HepG2 (cell line): ENCODE data around the gene BIRC6. TPM values are rescaled to one million over a fixed set of nuclear protein-coding genes. Genes with fewer than 3 reads are reported as not detected.

Experiments
- HES4 ChIP-seq: sonication (generic); formaldehyde crosslinking; IDR thresholded peaks from 2 replicates; pipeline ENCODE4 v1.9.0; 2021; ENCODE audit warnings: mild to moderate bottlenecking, missing genetic modification reagents, borderline replicate concordance
- NRL ChIP-seq: sonication (generic); formaldehyde crosslinking; IDR thresholded peaks from 2 replicates; pipeline ENCODE4 v1.5.0; 2020; ENCODE audit warnings: missing genetic modification reagents, mild to moderate bottlenecking, moderate library complexity, borderline replicate concordance
- ZNF318 ChIP-seq: sonication (generic); formaldehyde crosslinking; IDR thresholded peaks from 2 replicates; pipeline ENCODE4 v1.4.0; 2020; ENCODE audit warnings: mild to moderate bottlenecking, missing genetic modification reagents
- ZNF615 ChIP-seq: sonication (generic); formaldehyde crosslinking; IDR thresholded peaks from 2 replicates; pipeline ENCODE4 v1.5.0; 2020; ENCODE audit warnings: mild to moderate bottlenecking, missing genetic modification reagents, borderline replicate concordance
- polyA plus RNA-seq, 8 experiments: library from polyadenylated mRNA; depleted of rRNA in 3 of 8; stranded (reverse) in 7 of 8; unstranded in 1 of 8; fragments of >200 nt; fragmentation: Illumina TruSeq in 4 of 8; extraction: Trizol in 4 of 8; gene quantifications; 2 replicates each; pipeline versions ENCODE4 v1.2.1 to v1.2.3, GENCODE V29; 2011 to 2016; ENCODE audit warnings: low read depth in 4 of 8, missing spikeins in 1 of 8, mixed read lengths in 1 of 8; ENCODE audit not compliant: insufficient read depth in 1 of 8
- total RNA-seq, 5 experiments: library from RNA; depleted of rRNA; stranded (reverse); fragments of >200 nt; fragmentation: Illumina TruSeq; extraction: Trizol; gene quantifications; 2 replicates each; pipeline ENCODE4 v1.2.3, GENCODE V29; 2016; ENCODE audit warnings: low read depth in 1 of 5
- TF ChIP-seq, protein P1 (sequence below): sonication (generic); formaldehyde crosslinking; IDR thresholded peaks from 2 replicates; pipeline ENCODE4 v1.4.0; 2020; ENCODE audit warnings: missing genetic modification reagents
- TF ChIP-seq, protein P2 (sequence below): sonication (generic); formaldehyde crosslinking; IDR thresholded peaks from 2 replicates; pipeline ENCODE4 v1.5.1; 2020; ENCODE audit warnings: missing genetic modification reagents, mild to moderate bottlenecking, borderline replicate concordance
- TF ChIP-seq, protein P3 (sequence below): sonication (generic); formaldehyde crosslinking; IDR thresholded peaks from 2 replicates; pipeline ENCODE4 v1.4.0; 2020; ENCODE audit warnings: missing genetic modification reagents, borderline replicate concordance
- TF ChIP-seq, protein P4 (sequence below): sonication (generic); formaldehyde crosslinking; IDR thresholded peaks from 2 replicates; pipeline ENCODE4 v1.4.0; 2020; ENCODE audit warnings: mild to moderate bottlenecking, low read depth, missing genetic modification reagents

Gene BIRC6
- total and polyA plus RNA-seq, 2 of the 13 experiments (the other 11 are each of a cell fraction or from before 2014, with no cell fraction given), result 65.6 to 120 TPM

- TF ChIP-seq, protein P1, sequence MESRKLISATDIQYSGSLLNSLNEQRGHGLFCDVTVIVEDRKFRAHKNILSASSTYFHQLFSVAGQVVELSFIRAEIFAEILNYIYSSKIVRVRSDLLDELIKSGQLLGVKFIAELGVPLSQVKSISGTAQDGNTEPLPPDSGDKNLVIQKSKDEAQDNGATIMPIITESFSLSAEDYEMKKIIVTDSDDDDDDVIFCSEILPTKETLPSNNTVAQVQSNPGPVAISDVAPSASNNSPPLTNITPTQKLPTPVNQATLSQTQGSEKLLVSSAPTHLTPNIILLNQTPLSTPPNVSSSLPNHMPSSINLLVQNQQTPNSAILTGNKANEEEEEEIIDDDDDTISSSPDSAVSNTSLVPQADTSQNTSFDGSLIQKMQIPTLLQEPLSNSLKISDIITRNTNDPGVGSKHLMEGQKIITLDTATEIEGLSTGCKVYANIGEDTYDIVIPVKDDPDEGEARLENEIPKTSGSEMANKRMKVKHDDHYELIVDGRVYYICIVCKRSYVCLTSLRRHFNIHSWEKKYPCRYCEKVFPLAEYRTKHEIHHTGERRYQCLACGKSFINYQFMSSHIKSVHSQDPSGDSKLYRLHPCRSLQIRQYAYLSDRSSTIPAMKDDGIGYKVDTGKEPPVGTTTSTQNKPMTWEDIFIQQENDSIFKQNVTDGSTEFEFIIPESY (CRISPR knock-in tag), result no peak
- TF ChIP-seq, protein P2, sequence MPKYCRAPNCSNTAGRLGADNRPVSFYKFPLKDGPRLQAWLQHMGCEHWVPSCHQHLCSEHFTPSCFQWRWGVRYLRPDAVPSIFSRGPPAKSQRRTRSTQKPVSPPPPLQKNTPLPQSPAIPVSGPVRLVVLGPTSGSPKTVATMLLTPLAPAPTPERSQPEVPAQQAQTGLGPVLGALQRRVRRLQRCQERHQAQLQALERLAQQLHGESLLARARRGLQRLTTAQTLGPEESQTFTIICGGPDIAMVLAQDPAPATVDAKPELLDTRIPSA, result no peak
- TF ChIP-seq ZNF615 (CRISPR knock-in tag) (no peak), HES4 (0 out of 2 replicates have a peak, but pooled peaks have one; percentile 45), ZNF318 (CRISPR knock-in tag) (0 out of 2 replicates have a peak, but pooled peaks have one; percentile 11), NRL (peak; percentile 31; the same call in 1 of the 2 replicates)
- TF ChIP-seq, protein P3, sequence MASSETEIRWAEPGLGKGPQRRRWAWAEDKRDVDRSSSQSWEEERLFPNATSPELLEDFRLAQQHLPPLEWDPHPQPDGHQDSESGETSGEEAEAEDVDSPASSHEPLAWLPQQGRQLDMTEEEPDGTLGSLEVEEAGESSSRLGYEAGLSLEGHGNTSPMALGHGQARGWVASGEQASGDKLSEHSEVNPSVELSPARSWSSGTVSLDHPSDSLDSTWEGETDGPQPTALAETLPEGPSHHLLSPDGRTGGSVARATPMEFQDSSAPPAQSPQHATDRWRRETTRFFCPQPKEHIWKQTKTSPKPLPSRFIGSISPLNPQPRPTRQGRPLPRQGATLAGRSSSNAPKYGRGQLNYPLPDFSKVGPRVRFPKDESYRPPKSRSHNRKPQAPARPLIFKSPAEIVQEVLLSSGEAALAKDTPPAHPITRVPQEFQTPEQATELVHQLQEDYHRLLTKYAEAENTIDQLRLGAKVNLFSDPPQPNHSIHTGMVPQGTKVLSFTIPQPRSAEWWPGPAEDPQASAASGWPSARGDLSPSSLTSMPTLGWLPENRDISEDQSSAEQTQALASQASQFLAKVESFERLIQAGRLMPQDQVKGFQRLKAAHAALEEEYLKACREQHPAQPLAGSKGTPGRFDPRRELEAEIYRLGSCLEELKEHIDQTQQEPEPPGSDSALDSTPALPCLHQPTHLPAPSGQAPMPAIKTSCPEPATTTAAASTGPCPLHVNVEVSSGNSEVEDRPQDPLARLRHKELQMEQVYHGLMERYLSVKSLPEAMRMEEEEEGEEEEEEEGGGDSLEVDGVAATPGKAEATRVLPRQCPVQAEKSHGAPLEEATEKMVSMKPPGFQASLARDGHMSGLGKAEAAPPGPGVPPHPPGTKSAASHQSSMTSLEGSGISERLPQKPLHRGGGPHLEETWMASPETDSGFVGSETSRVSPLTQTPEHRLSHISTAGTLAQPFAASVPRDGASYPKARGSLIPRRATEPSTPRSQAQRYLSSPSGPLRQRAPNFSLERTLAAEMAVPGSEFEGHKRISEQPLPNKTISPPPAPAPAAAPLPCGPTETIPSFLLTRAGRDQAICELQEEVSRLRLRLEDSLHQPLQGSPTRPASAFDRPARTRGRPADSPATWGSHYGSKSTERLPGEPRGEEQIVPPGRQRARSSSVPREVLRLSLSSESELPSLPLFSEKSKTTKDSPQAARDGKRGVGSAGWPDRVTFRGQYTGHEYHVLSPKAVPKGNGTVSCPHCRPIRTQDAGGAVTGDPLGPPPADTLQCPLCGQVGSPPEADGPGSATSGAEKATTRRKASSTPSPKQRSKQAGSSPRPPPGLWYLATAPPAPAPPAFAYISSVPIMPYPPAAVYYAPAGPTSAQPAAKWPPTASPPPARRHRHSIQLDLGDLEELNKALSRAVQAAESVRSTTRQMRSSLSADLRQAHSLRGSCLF, result no peak
- TF ChIP-seq, protein P4, sequence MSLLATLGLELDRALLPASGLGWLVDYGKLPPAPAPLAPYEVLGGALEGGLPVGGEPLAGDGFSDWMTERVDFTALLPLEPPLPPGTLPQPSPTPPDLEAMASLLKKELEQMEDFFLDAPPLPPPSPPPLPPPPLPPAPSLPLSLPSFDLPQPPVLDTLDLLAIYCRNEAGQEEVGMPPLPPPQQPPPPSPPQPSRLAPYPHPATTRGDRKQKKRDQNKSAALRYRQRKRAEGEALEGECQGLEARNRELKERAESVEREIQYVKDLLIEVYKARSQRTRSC (CRISPR knock-in tag), result 0 out of 2 replicates have a peak, but pooled peaks have one; percentile 66
Observed at GRCh38 chr2:32627441-32627813, 270.6 kb downstream of the BIRC6 start (continued).
